PC-9 (cell line): ENCODE data around the gene DACH1.

Experiments used
- EZH2 ChIP-seq: fragments of 200-600 bp; sonication (generic); IDR thresholded peaks from 2 replicates; pipeline ENCODE4 v1.8.0; 2017; ENCODE audit warnings: antibody characterized with exemption, low read depth
- TF ChIP-seq, protein P1 (sequence below): fragments of 200-600 bp; sonication (generic); conservative IDR thresholded peaks from 2 replicates; pipeline ENCODE4 v1.6.1; 2017; ENCODE audit warnings: mixed run types, antibody characterized with exemption, mild to moderate bottlenecking, moderate library complexity

DNA sequence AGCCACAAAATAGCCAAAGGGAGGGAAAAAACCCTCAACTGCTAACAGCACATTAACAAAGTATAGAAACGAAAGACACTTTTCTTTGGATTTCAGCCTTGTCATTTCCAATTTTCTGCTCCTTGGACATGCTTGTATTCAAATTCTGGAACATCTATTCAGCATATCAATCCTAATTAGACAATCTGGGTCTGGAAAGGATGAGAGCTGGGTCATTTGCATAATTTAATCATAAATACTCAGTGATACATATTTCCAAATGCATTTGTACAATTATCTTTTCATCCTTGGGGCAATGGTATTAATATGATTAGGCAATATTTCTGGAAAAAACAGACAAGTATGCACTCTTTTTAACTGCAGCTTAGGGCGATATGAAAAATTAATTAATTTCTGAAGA lies 14.3 kb downstream of the DACH1 start:
- TF ChIP-seq, protein P1, sequence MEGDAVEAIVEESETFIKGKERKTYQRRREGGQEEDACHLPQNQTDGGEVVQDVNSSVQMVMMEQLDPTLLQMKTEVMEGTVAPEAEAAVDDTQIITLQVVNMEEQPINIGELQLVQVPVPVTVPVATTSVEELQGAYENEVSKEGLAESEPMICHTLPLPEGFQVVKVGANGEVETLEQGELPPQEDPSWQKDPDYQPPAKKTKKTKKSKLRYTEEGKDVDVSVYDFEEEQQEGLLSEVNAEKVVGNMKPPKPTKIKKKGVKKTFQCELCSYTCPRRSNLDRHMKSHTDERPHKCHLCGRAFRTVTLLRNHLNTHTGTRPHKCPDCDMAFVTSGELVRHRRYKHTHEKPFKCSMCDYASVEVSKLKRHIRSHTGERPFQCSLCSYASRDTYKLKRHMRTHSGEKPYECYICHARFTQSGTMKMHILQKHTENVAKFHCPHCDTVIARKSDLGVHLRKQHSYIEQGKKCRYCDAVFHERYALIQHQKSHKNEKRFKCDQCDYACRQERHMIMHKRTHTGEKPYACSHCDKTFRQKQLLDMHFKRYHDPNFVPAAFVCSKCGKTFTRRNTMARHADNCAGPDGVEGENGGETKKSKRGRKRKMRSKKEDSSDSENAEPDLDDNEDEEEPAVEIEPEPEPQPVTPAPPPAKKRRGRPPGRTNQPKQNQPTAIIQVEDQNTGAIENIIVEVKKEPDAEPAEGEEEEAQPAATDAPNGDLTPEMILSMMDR, result no peak
- TF ChIP-seq EZH2, result no peak
